HG02885 (cell line): ENCODE measurements around the gene AKT1.
"Not testable (repeated sequence)": the region's sequence is repeated elsewhere in the genome, so short reads cannot be mapped to it uniquely, and the experiment has no call there.

Source experiments
- ATAC-seq: cut with Tn5 transposase; IDR thresholded peaks from one replicate; pipeline ENCODE4 v1.9.1; 2021; ENCODE audit warnings: mild to moderate bottlenecking; ENCODE audit not compliant: unreplicated experiment, poor library complexity

AKT1 gene

DNA sequence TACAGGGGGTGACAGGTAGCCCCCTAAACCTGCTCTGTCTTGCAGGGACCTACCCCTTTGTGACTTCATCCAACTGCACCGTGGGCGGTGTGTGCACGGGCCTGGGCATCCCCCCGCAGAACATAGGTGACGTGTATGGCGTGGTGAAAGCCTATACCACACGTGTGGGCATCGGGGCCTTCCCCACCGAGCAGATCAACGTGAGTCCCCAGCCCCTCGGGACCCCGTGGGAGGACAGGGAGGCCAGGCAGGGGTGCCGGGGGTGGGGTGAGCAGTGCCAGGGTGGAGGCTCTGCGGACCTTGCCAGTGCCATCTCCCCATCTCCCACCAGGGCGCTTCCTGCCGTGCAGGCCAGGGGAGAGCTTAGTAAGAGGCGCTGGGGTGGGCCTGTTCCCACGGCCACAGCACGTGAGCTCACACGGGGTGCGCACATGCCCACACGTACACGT, 53.7 kb downstream of the AKT1 start:
- no peak for ATAC-seq

DNA sequence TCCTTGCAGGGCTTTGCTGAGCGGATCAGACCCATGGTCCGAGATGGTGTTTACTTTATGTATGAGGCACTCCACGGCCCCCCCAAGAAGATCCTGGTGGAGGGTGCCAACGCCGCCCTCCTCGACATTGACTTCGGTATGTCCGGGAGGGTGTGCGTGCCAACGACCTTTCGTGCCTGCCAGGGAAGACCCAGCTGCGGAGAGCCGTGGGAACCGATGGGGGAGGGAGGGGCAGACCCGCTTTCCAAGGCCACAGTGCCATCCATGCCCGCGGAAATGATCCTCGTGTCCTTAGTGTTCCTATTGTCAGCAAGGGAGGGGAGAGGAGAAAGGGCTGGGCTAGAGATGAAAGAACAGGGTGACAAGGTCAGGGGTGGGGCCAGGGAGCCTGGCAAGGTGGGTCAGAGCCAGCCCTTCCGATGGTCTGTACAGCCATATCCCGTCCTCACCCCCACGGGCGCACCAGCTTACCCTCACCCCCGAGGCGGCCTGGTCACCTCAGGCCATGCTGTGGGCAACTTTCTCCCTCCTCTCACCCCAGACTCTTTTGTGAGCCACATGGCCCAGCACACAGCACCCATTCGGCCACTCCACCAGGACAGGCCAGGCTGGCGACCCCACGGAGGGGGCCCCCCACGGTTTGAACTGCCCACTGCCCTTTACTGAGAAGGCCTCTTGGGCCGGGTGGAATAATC, 54.3 kb downstream of the AKT1 start:
- no peak for ATAC-seq

DNA sequence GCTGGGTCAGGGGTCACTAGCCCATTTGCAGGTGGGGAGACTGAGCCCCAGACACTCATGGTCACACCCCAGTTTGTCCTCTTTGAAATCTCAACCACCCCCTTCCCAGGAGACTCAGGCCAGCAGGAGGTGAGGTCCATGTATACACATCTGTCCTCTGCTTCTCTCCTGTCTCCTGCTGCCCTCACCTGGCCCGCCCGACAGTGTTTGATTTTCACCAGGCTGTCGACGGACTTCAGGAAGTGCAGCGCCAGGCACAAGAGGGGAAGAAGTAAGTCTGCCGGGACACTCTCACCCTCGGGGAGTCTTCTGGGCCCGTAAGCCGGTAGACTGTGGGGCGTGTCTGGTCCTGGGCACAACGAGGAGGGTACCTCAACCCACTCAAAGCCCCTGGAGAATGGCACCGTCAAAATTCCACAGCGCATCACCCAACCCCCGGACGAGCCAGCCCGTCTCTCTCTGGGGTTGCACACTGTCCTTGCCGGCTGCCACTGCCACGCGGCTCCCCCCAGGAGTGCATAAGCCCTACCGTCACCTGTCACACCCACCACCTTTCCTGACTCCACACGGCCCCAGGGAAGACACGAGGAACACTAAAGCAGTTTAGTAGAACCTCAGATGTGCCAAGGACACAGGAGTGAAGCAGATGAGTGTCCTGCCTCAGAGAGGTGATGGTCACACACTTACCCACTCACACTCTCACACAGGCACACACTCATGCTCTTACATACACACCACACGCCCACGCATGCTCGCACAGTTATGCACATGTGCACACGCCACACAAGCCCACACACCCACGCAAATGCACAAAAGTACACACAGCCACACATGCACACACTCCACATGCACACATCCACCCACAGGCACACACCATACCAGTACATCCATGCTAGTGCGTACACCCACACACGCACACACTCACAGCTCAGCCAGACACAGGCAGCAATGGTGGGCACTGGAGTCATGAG, 55.7 kb downstream of the AKT1 start:
- no peak for ATAC-seq

DNA sequence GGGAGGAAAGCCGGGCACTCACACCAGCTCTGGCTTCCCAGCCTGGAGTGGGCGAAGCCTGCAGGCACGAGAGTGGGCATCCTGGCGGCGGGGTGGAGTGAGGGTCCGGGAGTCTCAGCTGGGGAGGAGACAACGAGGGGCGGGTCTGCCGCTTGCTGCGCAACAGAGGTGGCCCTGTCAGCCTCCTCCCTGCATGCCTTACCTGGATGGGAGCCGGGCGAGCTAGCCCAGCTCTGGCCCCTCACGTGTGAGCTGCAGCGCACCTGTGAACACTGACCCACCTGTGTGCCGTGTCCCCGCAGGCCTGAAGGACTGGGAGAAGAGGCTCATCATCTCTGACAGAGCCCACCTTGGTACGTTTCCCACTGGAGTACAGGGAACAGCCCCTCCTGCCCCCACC, 56.5 kb downstream of the AKT1 start:
- no peak for ATAC-seq

DNA sequence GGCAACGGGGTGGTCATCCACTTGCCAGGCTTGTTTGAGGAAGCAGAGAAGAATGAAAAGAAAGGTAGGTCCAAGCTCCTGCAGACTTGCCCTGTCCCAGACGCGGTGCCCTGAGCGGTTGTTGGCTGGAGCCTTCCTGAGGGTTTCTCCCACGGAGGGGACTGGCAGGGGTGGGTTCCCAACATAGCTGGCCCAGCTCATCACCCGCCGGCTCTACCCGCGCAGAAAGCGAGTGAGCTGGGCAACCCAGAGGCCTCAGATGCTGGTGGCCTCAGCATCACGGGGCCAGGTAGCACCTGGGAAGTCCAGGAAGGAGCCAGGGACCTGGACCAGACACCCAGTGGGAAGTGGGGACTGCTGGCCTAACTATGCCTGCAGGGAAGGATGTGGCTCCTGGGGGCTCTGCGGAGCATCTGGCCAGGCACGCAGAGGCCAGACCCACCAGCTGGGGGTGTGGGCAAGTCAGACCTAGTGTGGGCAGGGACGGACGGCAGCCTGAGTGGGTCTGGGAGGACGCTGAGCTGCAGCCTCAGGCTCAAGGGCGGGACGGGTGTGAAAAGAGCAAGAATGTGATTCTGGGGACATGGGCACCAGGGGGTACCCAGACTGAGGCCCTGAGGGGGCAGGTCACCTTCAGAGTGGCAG, 57.1 kb downstream of the AKT1 start:
- ATAC-seq: no peak

DNA sequence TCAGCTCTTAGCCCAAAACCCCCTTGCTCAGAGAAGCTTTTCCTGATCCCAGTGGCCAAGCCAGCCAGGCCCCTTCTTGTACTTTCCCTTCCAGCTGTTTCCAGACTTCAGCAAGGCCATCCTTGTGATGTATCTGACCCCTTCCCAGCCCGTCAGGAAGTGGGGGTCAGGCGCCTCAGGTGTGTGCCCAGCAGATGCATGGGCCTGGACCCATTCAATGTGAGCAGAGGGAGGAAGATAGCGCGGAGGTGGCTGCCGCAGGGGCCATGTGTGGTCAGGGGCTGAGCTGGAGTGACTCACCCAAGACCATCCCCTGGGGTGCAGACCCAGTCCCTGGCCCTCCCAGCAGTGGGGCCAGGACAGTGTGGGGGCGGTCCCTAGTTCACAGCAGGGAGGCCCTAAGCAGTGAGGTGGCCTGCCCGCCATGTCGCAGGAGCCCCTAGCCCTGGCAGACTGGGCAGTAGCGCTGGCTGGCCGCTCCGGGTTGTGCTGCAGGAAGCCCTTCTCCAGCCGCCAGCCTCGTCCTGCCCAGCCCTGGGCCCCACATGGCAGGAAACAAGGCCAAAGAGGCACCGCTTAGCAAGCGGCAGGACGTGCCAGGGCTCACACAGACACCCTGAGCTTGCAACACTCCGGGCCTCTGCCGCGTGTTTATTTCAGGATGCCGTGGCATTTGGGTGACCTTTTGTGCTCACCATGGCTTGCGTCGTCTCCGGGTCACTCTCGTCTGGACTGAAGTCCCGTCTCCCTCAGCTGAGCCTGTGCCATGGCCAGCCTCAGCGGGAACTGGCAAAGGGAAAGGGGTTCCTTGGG, 59.5 kb downstream of the AKT1 start:
- ATAC-seq: no peak

DNA sequence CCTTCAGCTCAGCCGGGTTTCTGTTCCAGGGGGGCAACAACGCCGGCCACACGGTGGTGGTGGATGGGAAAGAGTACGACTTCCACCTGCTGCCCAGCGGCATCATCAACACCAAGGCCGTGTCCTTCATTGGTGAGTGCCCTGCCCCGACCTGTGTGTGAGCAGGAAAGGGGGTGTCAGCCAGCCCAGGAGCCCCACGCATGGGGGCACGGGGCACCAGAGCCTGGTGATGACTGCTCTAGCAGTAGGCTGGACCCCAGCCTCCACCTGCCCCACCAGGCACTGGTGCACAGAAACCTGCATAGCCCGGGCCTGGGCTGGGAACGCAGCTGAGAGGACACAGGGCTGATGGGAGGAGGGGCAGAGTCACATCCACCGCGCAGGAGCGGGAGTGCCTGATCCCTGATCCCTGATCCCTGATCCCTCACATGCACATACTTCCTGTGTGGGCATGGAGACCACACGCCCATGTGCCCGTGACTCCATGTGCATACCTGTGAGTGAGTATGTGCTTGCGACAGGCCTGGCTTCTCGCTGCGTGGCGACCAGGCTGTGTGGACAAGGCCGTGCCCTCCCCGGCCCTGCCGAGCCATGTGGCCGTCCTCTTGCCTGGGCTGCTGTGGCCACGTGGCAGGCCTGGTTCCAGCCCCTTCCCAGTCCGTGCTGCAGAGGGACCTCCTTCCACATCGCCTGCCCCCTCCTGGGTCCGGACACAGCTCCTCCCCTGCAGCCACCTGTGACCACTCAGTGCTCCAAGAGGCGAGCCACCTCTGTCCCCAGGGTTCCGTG, 60.4 kb downstream of the AKT1 start:
- ATAC-seq: no peak

DNA sequence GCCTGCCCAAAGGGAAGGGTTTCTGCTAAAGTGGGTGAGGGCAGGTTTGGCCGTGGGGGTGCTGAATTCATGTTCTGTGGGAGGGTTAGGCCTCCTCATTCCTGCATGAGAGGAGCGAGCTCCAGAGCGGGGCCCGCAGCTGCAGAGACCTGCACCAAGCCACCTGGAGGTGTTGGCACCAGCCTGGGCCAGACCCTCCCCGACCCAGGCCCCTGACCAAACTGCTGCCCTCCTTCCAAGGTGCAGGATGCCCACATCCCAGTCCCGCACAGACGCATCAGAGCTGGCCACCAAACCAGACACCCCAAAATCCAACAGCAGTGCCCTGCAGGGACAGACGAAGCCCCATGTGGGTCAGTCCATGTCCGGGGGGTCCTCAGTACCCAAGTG, 61.0 kb downstream of the AKT1 start:
- ATAC-seq: no peak

DNA sequence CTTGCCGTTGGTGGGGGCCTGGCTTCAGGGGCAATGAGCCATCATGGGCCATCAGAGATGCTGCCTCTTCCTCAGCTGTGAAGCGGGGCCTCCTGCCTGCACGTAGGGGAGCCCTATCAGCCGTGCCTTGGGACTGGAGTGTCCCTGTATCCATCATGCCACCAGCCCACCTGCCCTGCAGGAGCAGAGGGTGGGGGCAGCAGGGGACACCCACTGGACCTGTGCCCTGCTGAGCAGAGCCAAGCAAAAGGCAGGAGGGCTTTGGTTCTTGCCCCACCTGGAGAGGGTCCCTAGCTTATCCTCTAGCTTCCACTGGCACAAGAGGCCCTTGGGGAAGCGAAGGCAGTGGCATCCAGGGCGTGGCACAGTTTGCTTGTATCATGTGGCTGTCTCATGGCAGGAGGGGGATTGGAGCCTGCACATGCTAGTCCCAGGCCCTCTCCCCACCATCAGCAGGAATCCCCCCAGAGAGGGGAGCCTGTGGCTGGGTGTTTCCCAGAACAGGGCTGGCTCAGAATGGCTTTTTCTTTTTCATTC, 61.4 kb downstream of the AKT1 start:
- ATAC-seq: no peak

DNA sequence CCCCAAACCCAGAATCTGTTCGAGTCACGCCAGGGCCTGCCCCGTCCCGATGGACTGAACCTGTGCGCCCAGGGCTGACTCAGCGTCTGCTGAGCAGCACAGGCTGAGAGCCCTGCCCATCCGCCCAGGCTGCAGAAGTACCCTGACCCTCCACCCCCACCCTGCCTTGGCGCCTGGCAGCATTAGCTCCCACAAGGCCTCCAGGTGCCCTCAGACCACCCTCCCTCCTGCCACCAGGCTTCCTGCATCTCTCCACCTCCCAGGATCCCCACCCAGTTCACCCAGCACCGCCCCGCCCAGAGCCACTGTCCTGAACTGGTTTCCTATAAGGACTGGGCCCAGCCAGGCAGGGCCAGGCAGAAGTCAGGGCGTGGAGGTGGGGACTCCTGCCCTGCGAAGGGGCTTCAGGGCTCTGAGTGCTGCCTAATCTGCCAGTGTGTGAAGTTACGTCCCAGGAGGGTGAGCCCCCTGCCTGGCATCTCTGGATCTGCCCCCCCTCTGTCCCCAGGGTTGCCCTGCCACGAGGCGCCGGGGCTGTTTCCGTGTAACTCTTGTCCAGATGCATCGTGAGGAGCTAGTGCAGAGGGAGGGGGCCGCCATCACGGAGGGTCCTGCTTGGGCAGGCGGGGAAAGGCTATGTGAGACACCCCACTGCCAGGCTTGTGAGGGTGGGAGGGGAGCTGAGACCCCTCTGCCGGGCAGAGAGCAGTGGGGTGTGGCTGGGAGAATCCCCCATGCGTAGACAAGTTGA, 62.4 kb downstream of the AKT1 start:
- ATAC-seq: no peak

DNA sequence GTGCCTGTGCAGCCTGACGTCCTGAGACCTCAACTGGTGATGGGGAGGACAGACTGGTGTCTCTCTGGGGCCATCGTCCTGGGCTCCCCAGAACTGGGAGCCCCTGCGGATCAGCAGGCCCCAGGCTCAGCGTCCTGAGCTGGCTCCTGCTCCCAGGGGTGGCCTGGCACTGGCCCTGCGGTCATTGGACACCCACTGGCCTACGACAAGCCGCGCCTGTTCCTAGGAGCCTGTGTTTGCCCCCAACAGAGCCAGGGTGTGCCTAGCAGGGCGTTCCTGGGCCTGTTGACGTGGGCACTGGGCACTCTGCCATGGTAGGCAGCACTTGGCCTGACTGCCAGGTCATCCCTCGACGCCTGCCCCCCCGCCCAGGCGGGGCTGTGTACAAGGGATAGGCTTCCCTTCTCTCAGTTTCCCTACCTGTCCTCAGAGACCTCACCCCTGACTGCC, 63.2 kb downstream of the AKT1 start:
- ATAC-seq: no peak

DNA sequence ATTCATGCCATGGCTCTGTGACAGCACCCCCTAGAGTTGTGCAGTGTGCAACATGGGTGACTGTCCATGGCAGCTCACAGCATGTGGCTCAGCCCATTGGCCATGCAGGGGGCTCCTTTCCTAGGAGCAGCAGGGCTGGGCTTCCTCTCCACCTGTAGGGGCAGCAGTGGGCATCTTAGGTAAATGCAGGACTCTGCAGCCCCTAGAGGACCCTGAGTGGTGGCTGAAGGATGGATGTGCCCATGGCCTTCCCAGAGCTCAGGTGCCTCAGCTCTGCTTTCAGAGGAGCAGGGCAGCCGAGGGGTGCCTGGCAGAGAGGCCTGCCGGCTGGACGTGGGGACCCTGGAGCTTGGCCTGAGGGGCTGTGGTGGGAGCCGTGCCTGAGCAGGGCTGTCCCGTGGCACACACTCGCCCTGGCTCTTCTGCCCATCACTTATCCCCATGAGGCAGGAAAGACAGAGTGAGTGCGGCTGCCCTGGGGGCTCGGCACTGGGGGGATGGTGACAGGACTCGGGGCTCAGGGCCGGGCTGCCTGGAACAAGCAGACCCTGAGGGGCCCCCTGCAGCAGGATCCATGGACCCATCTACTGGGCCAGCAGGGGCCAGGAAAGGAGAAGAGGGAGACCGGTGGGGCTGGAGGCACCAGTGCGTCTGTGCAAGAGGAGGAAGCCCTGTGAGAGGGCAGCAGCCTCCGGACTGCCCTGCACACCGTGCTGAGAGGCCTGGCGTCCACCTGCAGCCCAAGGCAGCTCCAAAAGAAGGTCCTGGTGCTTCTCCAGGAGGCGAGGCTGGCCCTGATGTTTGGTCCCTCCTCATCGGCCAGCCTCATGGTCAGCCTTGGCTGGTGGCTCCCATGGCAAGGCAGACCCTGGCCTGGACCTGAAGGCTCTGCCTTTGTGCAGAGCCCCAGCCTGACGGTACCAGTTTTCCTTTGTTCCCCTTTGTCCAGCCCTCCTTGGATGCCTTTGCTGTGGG, 63.9 kb downstream of the AKT1 start:
- no peak for ATAC-seq

DNA sequence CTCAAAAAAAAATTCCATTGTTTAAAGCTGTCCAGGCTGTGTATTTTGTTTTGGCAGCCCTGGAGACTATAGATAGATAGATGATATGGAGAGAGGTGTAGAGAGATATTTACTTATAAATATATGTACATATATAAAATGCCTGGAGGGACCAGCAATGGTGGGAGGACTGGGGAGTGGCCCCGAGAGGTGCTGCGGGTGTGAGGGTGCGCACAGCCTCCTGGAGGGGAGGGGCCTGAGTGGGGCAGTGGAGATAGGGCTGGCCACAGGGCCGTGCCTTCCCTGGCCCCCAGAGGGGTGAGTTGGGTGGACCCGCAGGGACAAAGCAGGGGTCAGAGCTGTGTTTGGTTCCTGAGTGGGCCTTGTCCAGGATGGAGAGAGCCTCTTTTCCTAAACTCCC, 65.1 kb downstream of the AKT1 start:
- ATAC-seq: no peak

DNA sequence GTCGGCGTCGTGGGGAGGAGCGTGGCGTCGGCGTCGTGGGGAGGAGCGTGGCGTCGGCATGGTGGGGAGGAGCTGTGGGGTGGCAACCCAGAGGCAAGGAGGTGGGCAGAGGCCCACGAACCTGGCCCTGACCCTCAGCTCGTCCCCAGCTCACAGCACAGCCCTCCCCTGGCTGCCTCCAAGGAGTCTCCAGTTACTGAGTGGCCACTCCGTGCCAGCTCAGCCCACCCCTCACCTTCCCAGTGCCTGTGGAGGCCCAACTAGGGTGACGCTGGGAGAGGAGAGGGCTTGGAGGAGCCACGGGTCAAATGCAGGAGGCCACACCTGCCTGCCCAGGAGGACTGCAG, 65.7 kb downstream of the AKT1 start:
- no peak for ATAC-seq

DNA sequence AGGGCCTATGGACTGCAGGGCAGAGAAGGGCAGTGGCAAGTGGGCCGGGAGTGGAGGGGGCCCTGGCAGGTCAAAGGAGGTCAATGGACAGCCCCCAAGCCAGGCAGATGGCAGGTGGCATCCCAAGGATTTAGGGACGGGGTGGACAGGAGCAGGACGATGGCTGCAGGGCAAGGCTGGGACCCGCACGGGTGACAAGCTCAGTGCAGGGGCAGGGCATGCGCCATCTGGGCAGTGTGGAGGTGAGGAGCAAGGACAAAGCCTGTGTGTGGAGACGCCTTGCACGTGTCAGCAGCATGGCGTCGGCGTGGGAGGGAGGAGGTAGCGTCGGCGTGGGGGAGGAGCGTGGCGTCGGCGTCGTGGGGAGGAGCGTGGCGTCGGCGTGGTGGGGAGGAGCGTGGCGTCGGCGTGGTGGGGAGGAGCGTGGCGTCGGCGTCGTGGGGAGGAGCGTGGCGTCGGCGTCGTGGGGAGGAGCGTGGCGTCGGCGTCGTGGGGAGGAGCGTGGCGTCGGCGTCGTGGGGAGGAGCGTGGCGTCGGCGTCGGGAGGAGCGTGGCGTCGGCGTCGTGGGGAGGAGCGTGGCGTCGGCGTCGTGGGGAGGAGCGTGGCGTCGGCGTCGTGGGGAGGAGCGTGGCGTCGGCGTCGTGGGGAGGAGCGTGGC, 66.2 kb downstream of the AKT1 start:
- not testable (repeated sequence) for ATAC-seq

DNA sequence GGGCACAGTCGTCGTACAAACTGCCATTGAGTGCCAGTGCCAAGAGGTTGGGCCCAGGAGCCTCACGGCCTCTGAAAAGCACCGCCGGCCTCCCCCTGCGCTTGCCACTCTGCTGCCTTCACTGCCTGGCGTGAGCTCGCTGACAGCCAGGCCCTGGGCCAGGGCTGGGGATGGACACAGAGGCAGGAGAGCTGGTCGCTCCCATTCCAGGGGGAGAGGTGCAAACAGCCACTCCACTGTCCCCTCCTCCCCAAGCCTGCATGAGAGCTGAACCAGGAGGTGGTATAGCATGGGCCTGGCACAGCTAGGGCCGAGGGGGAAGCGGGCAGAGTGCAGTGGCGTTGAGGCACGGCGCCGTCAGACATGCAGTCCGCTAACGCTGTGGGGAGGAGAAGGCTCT, 66.9 kb downstream of the AKT1 start:
- no peak for ATAC-seq
